Activated CD4-positive, alpha-beta T cell treated with anti-CD3 and anti-CD28 coated beads, Interleukin-2, amount 50 U/mL, for 4 hours (primary cell): ENCODE results near the gene PKD2L1.
"Not testable (repeated sequence)": the region's sequence is repeated elsewhere in the genome, so short reads cannot be mapped to it uniquely, and the experiment has no call there.

ENCODE experiments used
- DNase-seq, 2 experiments: peaks; one replicate each; pipeline ENCODE4 v3.0.0-alpha.2; 2020

The PKD2L1 gene

DNA sequence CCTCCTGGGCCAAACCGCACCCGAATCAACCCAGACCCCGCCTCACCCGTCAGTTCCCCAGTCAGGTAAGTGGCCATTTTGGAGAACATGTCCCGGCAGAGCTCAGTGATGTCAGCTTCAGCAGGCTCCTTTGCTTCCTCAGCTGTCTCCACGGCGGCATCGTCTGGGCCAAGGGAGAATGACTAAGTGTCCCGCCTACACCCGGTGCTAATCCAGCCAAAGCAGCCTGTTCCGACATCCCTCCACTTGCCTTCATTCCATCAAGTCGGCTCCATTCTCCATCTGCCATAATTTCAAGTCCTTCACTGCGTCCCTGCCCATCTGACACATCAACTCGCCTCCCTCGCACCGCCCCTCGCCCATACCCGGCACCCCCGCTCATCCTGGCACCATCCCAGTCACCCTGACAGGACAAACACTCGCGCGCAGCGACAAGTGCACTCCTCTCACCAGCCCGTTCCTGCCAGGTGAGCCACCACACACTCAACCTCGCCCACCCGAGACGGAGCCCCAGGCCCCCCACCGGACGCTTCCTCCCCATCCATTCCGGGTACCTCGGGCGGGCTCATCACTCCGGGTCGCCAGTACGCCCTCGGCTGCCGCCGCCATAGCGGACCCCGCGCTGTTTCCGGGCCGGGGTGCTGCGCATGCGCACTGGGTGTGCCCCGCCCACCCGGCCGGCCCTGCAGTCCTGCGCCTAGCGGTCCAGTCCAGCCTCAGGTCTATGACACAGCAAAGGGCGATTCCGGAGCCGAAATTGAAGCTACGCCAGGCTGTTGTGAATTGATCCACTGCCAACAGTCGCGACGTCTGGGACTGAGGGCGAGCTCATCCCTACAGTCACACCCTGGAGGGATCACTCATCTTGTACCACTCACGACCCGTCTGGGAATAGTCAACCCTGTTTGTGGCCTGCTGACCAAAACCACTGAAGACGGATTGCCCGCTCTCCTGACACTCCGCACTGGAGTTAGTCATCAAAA lies 43.7 kb downstream of the PKD2L1 start, which contains the start of gene BLOC1S2:
Gene BLOC1S2, minus strand, starts transcription at position 630 of the 983 bp plus-strand sequence. Its CDS starts 21 bp downstream, at position 609.
- DNase-seq = peak; percentile 76 to 81

- not testable (repeated sequence) for DNase-seq
Observed at GRCh38 chr10:100285326-100285725, 44.7 kb downstream of the PKD2L1 start.

DNA sequence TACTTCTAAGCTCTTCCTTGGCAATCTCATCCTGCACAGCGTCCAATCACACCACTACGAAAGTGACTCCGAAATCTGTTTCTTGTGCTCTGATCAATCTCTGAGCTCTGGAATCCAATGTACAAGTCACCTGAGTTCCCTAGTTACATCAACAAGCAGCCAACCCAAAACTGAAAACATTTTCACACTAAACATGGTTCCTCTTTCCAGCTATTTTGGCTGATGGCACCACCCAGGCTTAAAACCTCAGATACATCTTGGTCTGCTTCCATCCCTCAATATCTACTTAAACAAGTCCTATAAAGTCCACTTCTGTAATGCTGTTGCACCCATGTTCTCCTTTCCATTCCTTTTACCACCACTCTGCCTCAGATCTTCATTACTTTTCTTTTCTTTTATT lies 47.1 kb downstream of the PKD2L1 start:
- no peak for DNase-seq

DNA sequence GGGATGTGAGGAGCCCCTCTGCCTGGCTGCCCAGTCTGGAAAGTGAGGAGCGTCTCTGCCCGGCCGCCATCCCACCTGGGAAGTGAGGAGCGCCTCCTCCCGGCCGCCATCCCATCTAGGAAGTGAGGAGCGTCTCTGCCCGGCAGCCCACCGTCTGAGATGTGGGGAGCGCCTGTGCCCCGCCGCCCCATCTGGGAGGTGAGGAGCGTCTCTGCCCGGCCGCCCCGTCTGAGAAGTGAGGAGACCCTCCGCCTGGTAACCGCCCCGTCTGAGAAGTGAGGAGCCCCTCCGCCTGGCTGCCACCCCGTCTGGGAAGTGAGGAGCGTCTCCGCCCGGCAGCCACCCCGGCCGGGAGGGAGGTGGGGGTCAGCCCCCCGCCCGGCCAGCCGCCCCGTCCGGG lies 53.1 kb downstream of the PKD2L1 start:
- DNase-seq = not testable (repeated sequence)

DNA sequence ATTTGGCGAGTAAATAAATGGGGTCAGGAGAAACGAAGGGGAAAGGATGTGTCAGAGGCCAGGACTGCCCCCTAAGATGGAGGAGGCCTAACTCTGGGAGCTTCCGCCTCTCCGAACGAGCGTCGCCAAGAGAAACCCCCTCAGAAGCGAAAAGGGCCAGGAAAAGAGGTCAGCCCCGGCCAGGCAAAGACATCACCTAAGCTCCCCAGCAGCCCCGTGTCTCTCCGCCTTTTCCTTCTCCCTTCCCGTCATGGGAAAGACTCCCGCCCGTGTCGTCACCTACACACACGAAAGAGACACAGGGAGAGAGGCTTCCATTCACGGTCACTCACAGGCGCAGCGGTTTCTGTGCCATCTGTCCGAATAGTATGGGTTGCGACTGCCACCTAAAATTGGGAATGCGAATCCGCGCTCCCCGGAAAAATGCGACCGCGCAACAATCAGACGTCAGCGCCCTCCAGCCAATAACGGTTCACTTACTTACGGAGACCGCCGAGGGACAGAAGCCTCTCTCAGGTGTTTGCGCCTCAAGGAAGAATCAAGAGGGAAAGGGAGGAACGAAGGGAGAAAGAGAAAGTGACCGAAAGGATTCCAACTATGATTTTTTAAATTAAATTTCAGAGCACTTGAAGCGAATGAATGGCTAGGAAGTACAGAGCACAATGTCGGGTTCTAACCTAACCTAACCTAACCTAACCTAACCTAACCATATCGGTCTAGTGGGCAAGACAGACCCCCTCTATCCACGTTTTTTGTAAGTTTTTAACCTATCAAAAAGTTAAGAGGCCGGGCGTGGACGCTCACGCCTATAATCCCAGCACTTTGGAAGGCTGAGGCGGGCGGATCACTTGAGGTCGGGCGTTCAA lies 62.6 kb downstream of the PKD2L1 start, which contains the start of gene CWF19L1:
Gene CWF19L1, minus strand, starts transcription at position 400 of the 866 bp plus-strand sequence. Its CDS starts 45 bp downstream, at position 355.
- peak; percentile 63 to 67 for DNase-seq

- DNase-seq = no peak
Observed at GRCh38 chr10:100265821-100266485, 64.1 kb downstream of the PKD2L1 start.

DNA sequence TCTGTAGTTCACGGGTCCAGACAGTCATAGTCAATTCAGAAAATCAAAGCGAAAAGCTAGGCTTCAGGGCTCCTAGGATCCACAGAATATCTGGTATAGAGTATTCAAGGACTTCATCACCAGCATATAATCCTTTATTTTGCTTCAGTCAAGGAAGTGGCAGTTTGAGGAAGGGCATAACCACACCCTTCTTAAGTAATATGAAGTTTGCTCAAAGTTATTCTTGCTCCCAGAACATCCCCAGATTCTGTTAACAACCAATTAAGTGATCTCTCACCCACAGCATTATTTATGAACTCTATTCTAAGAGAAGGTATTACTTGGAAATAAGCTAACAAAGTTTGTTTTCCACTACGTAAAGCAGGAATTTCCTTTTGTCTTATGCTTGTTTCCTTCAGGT lies 75.8 kb downstream of the PKD2L1 start:
- no peak for DNase-seq

DNA sequence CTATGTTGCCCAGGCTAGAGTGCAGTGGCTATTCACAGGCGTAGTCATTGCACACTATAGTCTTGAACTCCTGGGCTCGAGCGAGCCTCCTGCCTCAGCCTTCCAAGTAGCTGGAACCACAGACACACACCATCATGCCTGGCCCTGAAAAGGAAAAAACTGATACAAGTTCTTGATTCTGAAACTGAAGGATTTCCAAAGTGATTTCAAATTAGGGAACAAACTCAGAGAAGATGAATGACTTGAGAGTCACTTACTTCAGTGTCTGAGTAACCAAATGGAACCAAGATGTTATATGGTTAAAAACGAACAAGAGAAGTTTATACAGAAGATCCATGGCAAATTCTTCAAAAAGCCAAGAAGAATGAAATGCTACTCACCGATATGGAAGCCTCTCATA lies 77.0 kb downstream of the PKD2L1 start:
- no peak for DNase-seq

- no peak for DNase-seq
Observed at GRCh38 chr10:100248820-100249219, 81.2 kb downstream of the PKD2L1 start.

- no peak for DNase-seq
Observed at GRCh38 chr10:100245484-100246220, 84.4 kb downstream of the PKD2L1 start.

DNA sequence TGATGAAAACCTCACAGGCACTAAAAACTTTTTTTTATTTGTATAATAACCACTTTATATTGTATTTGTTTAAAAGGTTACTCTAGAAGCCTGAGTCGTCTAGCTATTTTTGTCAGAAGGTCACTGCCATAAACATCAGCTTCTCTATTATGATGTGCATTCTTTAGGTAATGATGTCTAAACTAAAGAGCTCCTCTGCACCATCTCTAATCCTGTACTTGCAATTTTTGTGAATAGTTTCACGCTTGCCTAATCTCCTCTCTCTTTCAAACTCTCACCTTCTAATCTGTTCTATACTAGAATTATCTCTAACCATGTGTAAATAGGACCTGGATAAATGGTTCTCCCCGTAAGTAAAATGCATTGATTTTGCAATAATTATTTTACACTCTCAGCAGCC lies 90.2 kb downstream of the PKD2L1 start:
- DNase-seq = no peak

- no peak for DNase-seq
Observed at GRCh38 chr10:100238429-100238828, 91.6 kb downstream of the PKD2L1 start.
